ENCODE results near the gene DYRK4. TPM values are rescaled to one million over a fixed set of nuclear protein-coding genes. Genes with fewer than 3 reads are reported as not detected.
A peak's percentile ranks its signal among the peaks of the same experiment; 100 is the strongest.

The DYRK4 gene
- total and polyA plus RNA-seq, 2 of the 13 experiments (the other 11 are each of a cell fraction or from before 2014, with no cell fraction given): 29.4 to 40.2 TPM

DNA sequence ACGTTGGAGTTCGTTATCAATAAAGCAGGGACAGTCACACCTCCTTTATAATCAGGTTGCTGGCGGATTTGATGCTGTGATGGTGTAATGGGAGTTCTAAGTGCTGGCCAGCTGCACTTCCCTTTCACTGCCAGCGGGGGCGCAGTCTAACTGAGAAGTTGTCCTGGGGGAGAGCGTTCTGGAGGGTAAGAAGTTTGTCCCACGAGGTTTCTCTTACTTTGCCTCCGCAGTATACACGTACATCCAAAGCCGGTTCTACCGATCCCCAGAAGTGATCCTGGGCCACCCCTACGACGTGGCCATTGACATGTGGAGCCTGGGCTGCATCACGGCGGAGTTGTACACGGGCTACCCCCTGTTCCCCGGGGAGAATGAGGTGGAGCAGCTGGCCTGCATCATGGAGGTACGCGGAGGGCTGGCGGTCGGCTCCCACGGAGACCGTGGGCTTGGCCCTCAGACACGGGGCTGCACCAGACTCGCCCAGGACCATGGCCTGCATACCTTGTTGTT lies 42.7 kb downstream of the DYRK4 start (continued):
- TF ChIP-seq YEATS4 (CRISPR knock-in tag; IDR thresholded peaks at IDR 0.05; ENCODE audit: borderline replicate concordance) (peak; percentile 71; the same call in 1 of the 2 replicates), LCORL (IDR thresholded peaks at IDR 0.05) (no peak), LCORL (CRISPR knock-in tag; IDR thresholded peaks at IDR 0.05) (no peak; the same call in 1 of the 2 replicates), ZBTB7B (CRISPR knock-in tag; IDR thresholded peaks at IDR 0.05) (no peak), TCF7 (IDR thresholded peaks at IDR 0.05; ENCODE audit: low read depth) (no peak), RARA (CRISPR knock-in tag; IDR thresholded peaks at IDR 0.05) (no peak), ARNT2 (CRISPR knock-in tag; IDR thresholded peaks at IDR 0.05; ENCODE audit: low read depth) (no peak), ZNF740 (CRISPR knock-in tag; IDR thresholded peaks at IDR 0.05) (no peak), FOXA3 (CRISPR knock-in tag; IDR thresholded peaks at IDR 0.05) (0 out of 2 replicates have a peak, but pooled peaks have one; percentile 10), ZNF143 (CRISPR knock-in tag; IDR thresholded peaks at IDR 0.05) (no peak), PRMT3 (CRISPR knock-in tag; IDR thresholded peaks at IDR 0.05; ENCODE audit: borderline replicate concordance, low read depth) (no peak), MNT (IDR thresholded peaks at IDR 0.05) (no peak), ZNF350 (CRISPR knock-in tag; IDR thresholded peaks at IDR 0.05; ENCODE audit: borderline replicate concordance, low read depth) (peak; percentile 51; the same call in 1 of the 2 replicates), TCF12 (IDR thresholded peaks at IDR 0.05) (no peak), TCF12 (CRISPR knock-in tag; IDR thresholded peaks at IDR 0.05) (no peak), MXD4 (CRISPR knock-in tag; IDR thresholded peaks at IDR 0.05) (0 out of 2 replicates have a peak, but pooled peaks have one; percentile 45), DMAP1 (CRISPR knock-in tag; IDR thresholded peaks at IDR 0.05) (peak; percentile 82; the same call in 1 of the 2 replicates), ZNF460 (CRISPR knock-in tag; IDR thresholded peaks at IDR 0.05; ENCODE audit: borderline replicate concordance) (no peak), HOXA3 (CRISPR knock-in tag; IDR thresholded peaks at IDR 0.05) (peak; percentile 62; the same call in 1 of the 2 replicates), MED13 (CRISPR knock-in tag; IDR thresholded peaks at IDR 0.05) (no peak), NCOA1 (CRISPR knock-in tag; IDR thresholded peaks at IDR 0.05) (no peak), ZEB1 (IDR thresholded peaks at IDR 0.05; ENCODE audit: insufficient replicate concordance, low read depth) (no peak), ZNF781 (CRISPR knock-in tag; IDR thresholded peaks at IDR 0.05; ENCODE audit: borderline replicate concordance, not compliant biosample characterization) (no peak), CBX2 (IDR thresholded peaks at IDR 0.05; ENCODE audit: low read depth, low read length) (no peak), CBX2 (CRISPR knock-in tag; IDR thresholded peaks at IDR 0.05; ENCODE audit: low read depth) (no peak), TP53 (CRISPR knock-in tag; conservative IDR thresholded peaks at IDR 0.05) (no peak)
- TF ChIP-seq, protein P1, sequence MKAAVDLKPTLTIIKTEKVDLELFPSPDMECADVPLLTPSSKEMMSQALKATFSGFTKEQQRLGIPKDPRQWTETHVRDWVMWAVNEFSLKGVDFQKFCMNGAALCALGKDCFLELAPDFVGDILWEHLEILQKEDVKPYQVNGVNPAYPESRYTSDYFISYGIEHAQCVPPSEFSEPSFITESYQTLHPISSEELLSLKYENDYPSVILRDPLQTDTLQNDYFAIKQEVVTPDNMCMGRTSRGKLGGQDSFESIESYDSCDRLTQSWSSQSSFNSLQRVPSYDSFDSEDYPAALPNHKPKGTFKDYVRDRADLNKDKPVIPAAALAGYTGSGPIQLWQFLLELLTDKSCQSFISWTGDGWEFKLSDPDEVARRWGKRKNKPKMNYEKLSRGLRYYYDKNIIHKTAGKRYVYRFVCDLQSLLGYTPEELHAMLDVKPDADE (CRISPR knock-in tag; IDR thresholded peaks at IDR 0.05): no peak
- TF ChIP-seq, protein P2, sequence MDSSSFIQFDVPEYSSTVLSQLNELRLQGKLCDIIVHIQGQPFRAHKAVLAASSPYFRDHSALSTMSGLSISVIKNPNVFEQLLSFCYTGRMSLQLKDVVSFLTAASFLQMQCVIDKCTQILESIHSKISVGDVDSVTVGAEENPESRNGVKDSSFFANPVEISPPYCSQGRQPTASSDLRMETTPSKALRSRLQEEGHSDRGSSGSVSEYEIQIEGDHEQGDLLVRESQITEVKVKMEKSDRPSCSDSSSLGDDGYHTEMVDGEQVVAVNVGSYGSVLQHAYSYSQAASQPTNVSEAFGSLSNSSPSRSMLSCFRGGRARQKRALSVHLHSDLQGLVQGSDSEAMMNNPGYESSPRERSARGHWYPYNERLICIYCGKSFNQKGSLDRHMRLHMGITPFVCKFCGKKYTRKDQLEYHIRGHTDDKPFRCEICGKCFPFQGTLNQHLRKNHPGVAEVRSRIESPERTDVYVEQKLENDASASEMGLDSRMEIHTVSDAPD (CRISPR knock-in tag; IDR thresholded peaks at IDR 0.05): no peak
- TF ChIP-seq, protein P3, sequence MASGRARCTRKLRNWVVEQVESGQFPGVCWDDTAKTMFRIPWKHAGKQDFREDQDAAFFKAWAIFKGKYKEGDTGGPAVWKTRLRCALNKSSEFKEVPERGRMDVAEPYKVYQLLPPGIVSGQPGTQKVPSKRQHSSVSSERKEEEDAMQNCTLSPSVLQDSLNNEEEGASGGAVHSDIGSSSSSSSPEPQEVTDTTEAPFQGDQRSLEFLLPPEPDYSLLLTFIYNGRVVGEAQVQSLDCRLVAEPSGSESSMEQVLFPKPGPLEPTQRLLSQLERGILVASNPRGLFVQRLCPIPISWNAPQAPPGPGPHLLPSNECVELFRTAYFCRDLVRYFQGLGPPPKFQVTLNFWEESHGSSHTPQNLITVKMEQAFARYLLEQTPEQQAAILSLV (CRISPR knock-in tag; IDR thresholded peaks at IDR 0.05; ENCODE audit: borderline replicate concordance): no peak
